Retinal pigment epithelial cell (primary cell): Measurements from ENCODE around the gene C20orf173.

Experiments
- DNase-seq: peaks from one replicate; pipeline ENCODE4 v3.0.0-alpha.2; 2010; ENCODE audit warnings: low read depth
- H3K4me3 ChIP-seq: 2 replicates; pipeline ENCODE4 v1.5.1; 2011; ENCODE audit warnings: mild to moderate bottlenecking, low read length, control low read depth, moderate library complexity
- CTCF ChIP-seq: conservative IDR thresholded peaks from 2 replicates; pipeline ENCODE4 v1.5.1; 2011; ENCODE audit warnings: low read depth, low read length, control low read depth, inconsistent platforms

C20orf173 gene

GRCh38 chr20:35508493-35509218 lies 20.8 kb downstream of the C20orf173 start:
- DNase-seq, result no peak
- no peak overlapping the region for H3K4me3 ChIP-seq
- no peak for TF ChIP-seq CTCF

- H3K4me3 ChIP-seq, result no peak overlapping the region
- DNase-seq, result no peak
- no peak for TF ChIP-seq CTCF
These were observed 22.4 kb downstream of the C20orf173 start for GRCh38 chr20:35506872-35507638.

- no peak for TF ChIP-seq CTCF
- H3K4me3 ChIP-seq, result no peak overlapping the region
- no peak for DNase-seq
These were observed 23.3 kb downstream of the C20orf173 start for GRCh38 chr20:35506179-35506578.

- TF ChIP-seq CTCF, result no peak
- no peak overlapping the region for H3K4me3 ChIP-seq
- no peak for DNase-seq
These were observed 24.7 kb downstream of the C20orf173 start for GRCh38 chr20:35504751-35505150.

- no peak for DNase-seq
- H3K4me3 ChIP-seq, result no peak overlapping the region
These were observed 25.5 kb downstream of the C20orf173 start for GRCh38 chr20:35503841-35504561.

GRCh38 chr20:35503281-35503680 lies 26.2 kb downstream of the C20orf173 start:
- TF ChIP-seq CTCF, result no peak
- H3K4me3 ChIP-seq, result no peak overlapping the region
- no peak for DNase-seq

More at GRCh38 chr20:35503841-35504561, 25.5 kb downstream of the C20orf173 start:
- TF ChIP-seq CTCF, result no peak
